ENCODE data around the gene ZNF304.
A peak's percentile ranks its signal among the peaks of the same experiment; 100 is the strongest.
"Not testable (repeated sequence)": the region's sequence is repeated elsewhere in the genome, so short reads cannot be mapped to it uniquely, and the experiment has no call there.

ZNF304 gene

DNA sequence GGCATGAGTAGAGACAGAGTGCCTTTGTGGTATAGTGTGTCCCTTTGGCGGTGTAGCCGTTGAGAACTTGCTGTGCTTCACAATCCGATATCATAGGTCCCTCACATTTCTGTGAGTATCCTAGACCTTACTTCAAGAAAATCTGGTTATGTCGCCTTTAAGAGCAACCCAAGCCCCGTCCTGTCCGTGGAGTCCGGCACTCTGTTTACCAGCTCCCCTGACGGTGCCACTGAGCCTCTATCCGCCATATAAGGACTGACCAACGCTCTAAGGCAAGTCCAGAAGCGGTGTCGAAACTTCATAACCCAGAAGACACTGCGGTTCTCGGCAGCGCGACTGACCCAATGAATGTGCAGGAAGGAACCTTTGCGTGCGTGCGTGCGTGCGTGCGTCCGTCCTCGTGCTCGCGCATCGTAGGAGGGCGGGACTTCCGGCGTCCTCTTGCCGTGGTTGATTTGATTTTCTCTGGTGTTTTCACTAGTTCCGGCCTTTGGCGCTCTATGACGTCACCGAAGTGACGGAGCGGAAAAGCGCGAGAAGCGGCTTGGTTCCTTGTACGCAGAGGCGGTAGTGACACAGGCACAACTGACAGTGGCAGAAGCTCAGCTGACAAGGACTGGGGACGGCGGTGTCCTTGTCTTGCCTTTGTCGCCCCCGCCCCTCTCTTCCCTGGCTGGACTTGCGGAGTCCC lies 12.1 kb downstream of the ZNF304 start, which contains the start of the genes TRAPPC2B and ZNF547:
TRAPPC2B (plus strand) TSS at position 555 of the 691 bp plus-strand sequence. CDS start 1,283 bp downstream, outside the sequence.
ZNF547 (plus strand) TSS at position 555 of the 691 bp plus-strand sequence. CDS start 5,005 bp downstream, outside the sequence.
- peak; percentile 99 for DNase-seq

DNA sequence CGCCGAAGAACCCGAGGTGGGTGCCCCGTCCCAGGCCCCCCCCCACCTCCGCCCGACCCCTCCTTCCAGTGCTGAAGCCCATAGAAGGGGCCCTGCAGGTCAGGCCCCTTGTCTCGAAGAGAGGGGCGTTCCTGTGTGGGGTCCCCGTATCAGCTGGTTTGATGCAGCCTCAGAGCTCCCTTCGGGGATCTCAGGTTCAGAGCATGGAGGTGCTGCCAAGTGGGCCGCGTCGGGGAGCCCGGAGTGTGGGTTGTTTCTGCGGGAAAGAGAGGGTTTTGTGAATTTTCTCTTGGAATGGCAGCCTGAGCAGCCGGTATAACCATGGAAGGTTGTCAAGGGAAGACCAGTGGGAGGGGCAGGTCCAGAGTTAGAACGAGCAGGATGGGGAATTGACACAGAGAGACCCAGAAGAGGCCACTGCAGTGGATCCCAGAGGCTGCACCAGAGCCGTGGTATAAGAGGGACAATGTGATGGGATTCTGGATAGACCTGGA lies 12.7 kb downstream of the ZNF304 start:
- DNase-seq, result no peak

DNA sequence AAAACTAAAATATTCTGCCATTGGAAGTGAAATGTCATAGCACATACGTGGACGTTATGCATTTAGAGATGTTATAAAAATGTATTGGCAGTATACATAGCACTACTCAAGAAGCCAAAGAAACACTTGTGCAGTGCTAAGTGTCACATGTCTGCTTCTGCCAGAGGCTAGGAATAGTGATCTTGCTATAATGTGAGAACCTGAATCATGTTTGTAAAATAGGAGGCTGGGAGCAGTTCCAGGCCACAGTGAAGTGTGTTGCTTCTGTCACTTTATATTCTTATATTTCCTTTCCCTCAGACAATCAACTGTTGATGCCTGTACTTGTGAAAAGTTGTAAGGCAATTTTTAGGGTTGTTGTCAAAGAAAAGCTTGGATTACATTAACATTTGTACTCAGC lies 15.7 kb downstream of the ZNF304 start:
- no peak for DNase-seq

DNA sequence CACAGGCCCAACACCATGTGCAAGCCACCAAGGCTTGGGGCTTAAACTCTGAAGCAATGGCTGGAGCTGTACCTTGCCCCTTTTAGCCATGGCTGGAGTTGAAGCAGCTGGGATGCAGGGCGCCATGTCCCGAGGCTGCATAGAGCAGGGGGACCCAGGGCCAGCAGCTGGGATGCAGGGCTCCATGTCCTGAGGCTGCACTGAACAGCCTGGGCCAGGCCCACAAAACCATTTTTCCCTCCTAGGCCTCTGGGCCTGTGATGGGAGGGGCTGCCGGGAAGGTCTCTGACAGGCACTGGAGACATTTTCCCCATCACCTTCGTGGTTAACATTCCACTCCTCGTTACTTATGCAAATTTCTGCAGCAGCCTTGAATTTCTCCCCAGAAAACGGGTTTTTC lies 23.1 kb downstream of the ZNF304 start:
- DNase-seq, result no peak

DNA sequence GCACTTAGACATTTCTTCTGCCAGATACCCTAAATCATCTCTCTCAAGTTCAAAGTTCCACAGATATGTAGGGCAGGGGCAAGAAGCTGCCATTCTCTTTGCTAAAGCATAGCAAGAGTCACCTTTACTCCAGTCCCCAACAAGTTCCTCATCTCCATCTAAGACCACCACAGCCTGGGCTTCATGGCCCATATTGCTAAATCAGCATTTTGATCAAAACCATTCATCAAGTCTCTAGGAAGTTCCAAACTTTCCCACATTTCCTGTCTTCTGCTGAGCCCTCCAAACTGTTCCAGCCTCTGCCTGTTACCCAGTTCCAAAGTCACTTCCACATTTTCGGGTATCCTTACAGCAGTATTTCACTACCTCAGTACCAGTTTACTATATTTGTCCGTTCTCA lies 23.6 kb downstream of the ZNF304 start:
- DNase-seq, result not testable (repeated sequence)

DNA sequence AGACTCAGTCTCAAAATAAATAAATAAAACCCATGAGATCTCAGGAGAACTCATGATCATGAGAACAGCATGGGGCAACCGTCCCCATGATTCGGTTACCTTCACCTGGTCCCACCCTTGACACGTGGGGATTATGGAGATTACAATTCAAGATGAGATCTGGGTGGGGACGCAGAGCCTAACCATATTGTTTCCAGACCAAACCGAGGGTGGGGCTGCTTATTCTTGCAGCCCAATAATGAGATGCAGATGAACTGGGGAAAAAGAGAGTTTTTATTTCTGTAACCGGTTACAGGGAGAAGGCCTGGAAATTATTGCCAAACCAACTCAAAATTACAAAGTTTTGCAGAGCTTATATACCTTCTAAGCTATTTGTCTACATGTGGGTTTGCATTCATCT lies 25.1 kb downstream of the ZNF304 start:
- DNase-seq, result no peak

DNA sequence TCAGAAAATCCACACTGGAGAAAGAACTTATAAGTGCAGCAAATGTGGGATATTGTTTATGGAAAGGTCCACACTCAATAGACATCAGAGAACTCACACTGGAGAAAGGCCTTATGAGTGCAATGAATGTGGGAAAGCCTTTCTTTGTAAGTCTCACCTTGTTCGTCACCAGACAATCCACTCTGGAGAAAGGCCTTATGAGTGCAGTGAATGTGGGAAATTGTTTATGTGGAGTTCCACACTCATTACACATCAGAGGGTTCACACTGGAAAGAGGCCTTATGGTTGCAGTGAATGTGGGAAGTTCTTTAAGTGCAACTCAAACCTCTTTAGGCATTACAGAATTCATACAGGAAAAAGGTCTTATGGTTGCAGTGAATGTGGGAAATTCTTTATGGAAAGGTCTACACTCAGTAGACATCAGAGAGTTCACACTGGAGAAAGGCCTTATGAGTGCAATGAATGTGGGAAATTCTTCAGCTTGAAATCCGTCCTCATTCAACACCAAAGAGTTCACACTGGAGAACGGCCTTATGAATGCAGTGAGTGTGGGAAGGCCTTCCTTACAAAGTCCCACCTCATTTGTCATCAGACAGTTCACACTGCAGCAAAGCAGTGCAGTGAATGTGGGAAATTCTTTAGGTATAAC lies 26.6 kb downstream of the ZNF304 start:
- no peak for DNase-seq

DNA sequence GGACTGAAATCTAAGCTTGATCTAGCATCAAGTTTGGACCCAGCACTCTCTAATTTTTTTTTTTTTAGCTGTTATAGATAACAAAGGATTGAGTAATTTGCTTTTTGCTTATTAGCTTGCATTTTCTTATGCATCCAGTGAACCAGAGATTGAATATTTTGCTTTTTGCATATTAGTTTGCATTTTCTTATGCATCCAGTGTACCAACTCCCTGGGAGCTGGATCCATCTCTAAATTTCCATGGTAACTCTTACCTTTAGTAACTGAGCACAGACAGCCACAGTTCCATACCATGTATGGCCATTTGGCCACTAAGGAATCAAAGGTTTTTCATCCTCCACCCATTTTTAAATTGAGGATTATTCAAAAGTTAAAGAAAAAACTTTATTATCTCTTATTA lies 29.9 kb downstream of the ZNF304 start:
- no peak for DNase-seq

DNA sequence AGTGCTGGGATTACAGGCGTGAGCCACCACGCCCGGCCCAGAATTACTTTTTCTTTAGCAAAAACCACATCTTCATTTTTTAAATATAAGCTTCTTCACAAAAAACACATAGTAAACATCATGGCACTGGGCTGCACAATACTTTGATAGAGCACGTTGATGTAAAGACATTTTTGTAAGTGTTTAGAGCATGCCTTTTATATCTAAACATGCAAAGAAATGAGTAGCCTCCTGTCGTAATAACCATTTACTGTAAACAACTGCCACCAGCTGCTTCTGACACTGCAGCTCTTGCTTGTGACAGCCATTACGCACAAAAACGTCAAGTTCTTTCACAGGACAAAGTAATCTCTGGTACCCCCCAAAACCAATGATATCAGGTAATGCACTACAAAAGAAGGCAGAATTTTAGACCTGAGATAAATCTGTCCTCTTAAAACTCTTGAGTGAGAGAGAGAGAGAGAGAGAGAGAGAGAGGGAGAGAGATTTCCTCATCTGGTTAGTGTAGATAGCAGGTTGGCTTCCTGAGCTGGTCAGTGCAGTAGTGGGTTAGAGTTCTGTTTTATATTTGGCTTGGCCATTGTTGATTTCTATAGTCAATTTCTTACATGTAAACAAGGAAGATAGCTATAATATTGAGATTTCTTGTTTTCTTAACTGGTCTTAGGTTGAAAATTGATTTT lies 31.9 kb downstream of the ZNF304 start:
- no peak for DNase-seq

DNA sequence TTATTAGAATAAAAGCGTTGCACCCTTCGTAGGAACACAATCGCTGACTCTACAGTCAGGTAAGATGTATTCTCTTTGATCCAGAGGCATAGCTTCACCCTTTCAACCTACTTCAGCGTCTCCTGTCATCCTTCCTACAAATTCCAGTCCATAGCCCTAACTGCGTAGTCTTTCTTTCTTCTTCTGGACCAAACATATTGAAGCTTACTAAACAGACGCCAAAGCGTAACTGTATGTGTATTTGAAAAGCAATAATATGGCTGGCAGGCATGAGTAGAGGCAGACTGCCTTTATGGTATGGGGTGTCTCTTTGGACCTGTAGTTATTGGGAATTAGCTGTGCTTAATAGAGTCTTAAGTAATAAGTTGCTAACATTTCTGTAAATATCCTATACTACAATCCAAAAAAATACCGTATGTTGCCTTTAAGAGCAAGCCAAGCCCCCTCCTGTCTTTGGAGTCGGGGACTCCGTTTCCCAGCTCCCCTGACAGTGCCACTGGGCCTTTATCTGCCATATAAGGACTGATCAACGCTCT lies 38.2 kb downstream of the ZNF304 start:
- DNase-seq, result no peak

DNA sequence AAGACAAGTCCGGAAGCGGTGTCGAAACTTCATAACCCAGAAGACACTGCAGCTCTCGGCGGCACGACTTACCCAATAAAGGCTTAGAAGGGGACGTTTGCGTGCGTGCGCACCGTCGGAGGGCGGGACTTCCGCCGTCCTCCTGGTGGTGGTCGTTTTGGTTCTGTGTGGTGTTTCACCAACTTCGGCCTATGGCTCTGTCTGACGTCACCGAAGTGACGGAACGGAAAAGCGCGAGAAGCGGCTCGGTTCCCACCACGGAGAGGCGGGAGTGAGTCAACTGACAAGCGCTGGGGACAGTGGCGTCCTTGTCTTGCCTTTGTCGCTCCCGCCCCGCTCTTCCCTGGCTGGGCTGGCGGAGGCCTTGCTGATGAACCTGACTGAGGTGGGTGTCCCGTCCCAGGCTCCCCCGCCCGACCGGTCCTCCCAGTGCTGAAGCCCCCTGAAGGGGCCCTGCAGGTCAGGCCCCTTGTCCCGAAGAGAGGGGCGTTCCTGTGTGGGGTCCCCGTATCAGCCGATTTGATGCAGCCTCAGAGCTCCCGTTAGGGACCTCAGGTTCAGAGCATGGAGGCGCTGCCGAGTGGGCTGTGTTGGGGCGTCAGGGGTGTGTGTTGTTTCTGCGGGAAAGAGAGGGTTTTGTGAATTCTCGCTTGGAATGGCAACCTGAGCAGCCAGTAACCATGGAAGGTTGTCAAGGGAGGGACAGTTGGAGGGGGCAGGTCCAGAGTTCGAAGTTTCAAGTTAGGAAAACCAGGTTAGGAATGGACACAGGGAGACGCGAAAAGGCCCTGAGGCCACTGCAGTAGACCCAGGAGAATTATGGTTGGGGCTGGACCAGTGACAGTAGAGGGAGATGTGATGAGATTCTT lies 38.9 kb downstream of the ZNF304 start, which contains the start of gene ZNF548:
ZNF548 (plus strand) TSS at position 125 of the 869 bp plus-strand sequence; CDS start at position 371, 246 bp downstream.
- DNase-seq, result peak; percentile 98

DNA sequence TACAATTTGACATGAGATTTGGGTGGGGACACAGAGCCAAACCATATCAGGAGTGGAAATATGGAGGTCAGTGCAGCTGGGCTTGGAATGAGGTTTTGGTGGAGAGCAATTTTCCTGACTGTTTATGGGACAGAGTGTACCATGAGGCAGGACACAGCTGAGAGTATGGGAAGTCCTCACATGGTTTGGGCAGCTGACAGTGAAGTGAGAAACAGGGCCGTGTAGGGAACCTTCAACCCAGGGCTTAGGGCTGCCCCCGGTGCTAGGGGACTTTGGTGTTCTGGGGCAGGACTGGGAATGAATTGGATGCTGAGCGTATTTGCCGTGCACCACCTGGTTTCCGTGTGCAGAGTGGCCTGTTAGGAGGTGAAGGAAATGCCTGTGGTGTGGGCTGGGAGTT lies 44.6 kb downstream of the ZNF304 start:
- no peak for DNase-seq

DNA sequence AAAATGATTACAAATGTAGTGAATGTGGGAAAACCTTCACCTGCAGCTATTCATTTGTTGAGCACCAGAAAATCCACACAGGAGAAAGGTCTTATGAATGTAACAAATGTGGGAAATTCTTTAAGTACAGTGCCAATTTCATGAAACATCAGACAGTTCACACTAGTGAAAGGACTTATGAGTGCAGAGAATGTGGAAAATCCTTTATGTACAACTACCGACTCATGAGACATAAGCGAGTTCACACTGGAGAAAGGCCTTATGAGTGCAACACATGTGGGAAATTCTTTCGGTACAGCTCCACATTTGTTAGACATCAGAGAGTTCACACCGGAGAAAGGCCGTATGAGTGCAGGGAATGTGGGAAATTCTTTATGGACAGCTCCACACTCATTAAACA lies 47.8 kb downstream of the ZNF304 start:
- DNase-seq, result no peak

DNA sequence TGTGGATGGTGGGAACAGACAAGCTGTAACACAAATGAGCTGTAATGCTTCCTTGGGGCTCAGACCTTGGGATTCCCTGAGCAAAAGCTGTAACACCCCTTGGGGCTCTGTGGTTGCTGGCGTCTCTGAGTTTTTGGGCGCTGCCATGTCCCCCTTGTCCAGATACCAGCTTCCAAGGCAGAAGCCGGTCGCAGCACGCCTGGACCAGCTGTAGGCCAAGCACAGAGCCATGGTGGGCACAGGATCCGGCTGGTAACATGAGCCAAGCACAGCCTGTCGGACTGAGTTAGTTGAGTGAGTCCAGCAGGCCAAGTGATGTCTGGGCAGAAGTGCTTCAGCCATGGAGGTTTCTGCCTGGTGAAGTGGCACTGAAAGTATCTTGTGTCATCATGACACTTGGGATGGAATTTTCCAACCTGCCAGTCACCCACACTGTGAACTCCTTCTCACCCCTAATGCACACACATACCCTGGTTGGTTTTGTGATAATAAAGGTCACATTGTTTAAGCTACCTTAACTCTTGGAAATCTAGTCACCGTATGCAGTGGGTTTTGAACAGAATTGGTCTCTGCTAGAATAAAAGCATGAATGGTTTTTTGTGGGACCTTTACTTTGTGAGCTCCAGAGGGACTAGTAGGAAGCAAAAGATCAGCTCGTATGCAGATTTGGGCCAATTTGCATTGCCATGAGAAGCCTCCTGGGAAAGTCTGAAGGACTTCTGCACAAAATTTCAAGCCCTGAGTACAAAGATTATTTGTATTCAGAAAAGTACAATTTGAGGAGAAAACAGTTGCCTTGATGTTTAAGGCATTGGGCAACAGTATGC lies 52.9 kb downstream of the ZNF304 start:
- DNase-seq, result no peak

DNA sequence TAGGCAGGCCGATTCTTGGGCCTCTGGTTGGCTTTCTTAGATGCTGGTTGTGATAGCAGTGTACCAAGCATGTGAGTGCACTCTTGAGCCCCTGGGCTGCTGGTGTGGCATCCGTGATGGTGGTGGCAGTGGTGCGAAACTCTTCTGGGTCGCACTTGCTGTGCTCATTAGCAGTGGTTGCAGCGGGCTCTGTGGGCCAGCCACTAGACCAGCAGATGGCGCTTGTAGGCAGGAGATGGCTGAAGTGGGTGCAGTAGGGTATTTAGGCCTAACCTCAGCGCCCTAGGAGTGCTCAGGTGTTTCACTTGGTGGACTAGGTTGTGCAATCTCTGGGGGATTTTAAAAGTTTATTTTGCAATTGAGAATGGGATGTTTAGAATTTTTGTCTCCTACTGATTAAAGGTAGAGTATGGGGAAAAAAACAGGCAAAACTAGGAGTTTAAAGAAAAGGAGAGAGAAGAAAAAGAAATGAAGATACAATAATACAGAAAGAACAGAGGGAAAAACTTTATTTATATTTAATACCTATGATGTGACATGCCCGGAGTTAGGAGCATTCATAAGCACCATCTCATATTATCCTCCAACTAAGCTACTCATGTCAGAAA lies 55.5 kb downstream of the ZNF304 start:
- peak; percentile 71 for DNase-seq

Data from activated CD8-positive, alpha-beta memory T cell treated with anti-CD3 and anti-CD28 coated beads, Interleukin-2, amount 50 U/mL, for 4 hours (primary cell).